OCI-M1 (cell line): ENCODE measurements around the gene DDX51.
"Not testable (repeated sequence)": the region's sequence is repeated elsewhere in the genome, so short reads cannot be mapped to it uniquely, and the experiment has no call there.

Experiments
- DNase-seq: peaks from one replicate; lab custom pipeline; 2025; lab: John Stamatoyannopoulos, UW

Gene DDX51

DNA sequence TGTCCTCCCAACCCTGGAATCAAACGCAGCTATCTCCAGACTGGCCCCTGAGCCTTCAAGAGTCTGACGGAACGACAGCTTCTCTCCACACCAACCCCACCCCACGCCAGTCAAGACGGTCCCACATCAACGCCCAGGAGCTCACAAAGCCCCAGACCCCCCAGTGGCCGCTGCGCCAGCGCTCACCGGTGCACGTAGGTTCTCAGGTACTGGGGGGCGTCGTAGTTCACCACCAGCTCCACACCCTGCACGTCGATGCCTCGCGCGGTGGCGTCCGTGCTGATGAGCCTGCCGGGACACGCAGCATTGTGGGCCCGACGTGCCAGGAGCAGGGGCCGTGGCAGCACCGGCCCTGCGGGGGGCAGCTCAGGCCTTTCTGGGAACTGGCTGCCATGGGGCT is 4.2 kb downstream of the DDX51 start:
- no peak for DNase-seq

GRCh38 chr12:132138941-132139871 is 4.9 kb downstream of the DDX51 start:
- DNase-seq = no peak

GRCh38 chr12:132137483-132138125 is 6.5 kb downstream of the DDX51 start:
- DNase-seq = no peak

GRCh38 chr12:132136226-132136625 is 7.9 kb downstream of the DDX51 start:
- not testable (repeated sequence) for DNase-seq

- not testable (repeated sequence) for DNase-seq
Observed at GRCh38 chr12:132134653-132135183, 9.4 kb downstream of the DDX51 start.

- DNase-seq = no peak
Observed at GRCh38 chr12:132133952-132134652, 10.0 kb downstream of the DDX51 start.

DNA sequence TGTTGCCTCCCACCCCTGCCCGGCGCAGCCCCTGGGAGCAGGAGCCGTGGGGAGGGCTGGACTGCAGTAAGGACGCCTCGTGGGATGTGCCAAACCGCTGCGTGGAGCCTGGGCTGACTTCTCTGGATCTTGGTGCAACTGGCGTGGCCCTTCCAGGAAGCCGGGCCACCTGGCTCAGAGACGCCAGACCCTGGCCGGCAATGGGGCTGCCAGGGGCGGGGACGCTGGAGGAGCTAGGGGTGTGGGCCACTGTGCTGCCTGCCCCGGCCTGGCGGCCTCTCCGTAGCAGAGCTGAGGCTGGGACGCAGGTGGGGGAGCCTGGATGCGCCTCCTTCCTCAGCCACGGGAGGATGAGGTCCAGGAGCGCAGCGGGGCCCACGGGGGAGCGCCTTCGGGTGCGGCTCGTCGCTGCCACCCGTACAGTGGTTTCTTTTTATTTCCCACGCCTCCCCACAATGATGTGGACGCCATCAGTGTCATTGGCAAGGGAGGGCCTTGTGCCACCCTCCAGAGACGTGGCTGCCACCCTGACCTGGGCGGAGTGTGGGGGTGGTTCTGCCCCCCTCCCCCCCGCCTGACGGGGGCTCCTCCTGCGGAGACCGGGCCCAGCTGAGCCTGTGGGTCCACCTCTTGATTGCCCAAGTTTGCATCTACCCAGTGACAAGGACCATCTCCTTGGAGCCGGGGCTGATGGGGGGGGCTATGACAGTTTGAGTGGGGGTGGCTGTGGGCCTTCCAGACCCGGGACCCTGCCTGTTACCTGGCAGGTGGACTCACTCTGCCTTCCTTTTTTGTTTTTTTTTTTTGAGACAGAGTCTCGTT is 11.3 kb downstream of the DDX51 start:
- no peak for DNase-seq

DNA sequence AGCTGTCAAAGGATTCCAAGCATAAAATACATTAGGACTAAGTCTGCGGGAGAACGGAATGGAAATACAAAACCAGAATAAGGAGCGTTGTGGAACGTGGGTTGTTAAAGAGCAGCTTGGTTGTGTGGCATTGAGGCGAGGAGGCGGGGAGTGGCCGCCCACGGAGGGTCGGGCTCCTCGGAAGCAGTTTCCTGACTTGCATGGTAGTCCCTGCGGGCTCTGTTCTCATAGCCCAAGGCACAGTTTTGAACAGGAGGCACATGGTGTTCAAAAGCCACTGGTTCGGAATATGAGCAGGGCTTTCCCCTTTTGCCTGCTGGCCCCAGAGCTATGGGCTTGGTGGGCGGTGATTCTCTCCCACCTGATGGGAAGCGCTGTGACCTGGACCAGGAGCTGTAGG is 12.2 kb downstream of the DDX51 start:
- DNase-seq = no peak

GRCh38 chr12:132131229-132131628 is 12.9 kb downstream of the DDX51 start:
- no peak for DNase-seq

GRCh38 chr12:132130690-132131089 is 13.4 kb downstream of the DDX51 start:
- no peak for DNase-seq

DNA sequence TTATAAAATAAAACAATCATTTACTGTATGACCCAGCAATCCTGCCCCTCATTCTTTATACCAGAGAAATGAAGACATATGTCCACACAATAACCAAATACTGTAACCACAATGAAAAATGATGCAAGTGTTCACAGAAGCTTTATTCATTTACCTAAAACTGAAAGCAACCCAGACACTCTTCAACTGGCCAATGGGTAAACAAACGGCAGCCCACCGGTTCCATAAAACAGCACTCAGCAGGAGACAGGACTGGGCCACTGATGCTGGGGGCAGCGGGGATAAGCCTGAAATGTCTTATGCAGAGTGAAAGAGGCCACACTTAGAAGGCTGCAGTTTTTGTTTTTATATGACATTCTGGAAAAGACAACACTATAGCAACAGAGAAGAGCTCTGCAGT is 15.1 kb downstream of the DDX51 start:
- no peak for DNase-seq

DNA sequence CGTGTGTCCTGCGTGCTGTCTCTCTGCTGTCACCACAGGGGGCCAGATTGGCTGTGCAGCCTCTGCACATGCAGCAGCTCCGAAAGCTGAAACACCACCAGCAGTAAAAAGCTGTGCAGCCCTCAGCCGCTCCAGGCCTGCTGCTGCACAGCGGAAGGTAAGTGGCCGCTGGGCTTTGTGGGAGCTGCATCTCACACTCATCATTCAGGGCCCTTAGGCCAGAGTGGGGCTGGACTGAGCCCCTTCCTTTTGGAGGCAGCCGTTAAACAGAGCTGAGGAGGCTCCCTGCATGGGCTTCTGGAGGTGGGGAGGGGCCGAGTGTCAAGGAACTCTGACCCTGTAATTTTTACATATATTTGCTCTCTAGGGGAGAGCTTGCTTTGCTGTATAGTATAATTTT is 17.1 kb downstream of the DDX51 start:
- DNase-seq = no peak

- no peak for DNase-seq
Observed at GRCh38 chr12:132125736-132126135, 18.4 kb downstream of the DDX51 start.

DNA sequence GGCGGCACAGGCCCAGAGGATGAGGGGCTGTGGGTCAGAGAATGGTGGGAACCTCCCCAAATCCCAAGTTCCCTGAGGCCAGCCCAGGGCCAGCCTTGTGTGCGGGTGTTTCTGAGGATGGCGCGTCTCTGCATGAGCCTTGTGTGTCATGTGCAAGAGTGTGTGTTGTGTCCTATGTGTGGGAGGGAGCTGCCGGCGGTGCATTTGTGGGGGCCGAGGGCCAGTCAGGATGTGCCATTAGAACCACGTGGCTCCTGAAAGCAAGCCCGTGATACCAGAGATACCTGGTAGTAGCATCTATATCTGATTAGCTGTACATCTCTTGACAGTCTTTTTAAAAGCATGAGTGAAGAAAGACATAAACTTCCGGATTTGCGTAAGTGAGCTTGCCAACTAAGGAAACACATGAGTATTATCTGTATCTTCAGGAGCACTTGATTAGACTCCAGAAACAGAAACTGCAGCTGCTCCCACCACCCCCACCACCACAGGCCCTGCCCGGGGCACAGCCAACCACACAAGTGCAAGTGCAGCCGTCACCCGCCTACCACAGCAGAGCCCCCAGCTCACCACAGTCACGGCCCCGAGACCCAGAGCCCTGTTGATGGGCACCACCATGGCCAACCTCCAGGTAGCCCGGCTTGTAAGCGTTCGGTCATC is 19.2 kb downstream of the DDX51 start:
- DNase-seq = no peak

GRCh38 chr12:132123970-132124765 is 20.0 kb downstream of the DDX51 start:
- DNase-seq = no peak

DNA sequence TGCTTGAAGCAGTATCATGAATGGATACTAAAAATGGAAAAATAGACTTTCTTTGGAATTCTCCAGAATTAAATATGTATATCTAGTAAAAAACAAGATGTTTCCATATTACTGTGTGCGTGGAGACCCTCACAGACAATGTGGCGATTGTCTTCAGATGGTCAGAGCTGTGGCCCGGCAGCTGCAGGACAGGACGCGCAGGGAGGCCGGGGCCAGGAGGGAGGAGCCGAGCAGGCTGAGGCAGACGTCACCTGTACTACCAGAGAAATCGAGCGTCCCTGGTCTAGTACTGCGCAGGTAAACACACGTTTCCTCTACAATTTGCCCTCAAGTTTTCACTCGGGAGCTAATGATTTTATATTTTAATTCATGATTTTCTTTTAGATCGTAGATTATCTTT is 22.8 kb downstream of the DDX51 start:
- DNase-seq = no peak

GRCh38 chr12:132118876-132119275 is 25.2 kb downstream of the DDX51 start:
- no peak for DNase-seq

DNA sequence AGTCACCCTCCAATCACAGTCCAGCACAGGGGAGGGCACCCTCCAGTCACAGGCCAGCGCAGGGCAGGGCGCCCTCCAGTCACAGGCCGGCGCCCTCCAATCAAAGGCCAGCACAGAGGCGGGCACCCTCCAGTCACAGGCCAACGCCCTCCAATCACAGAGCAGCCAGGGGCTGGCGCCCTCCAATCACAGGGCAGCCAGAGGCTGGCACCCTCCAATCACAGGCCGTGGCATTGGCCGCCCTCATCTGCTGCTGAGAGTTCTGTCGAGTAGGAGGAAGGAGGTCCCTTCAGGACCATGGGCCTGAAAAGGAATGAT is 26.6 kb downstream of the DDX51 start:
- no peak for DNase-seq

- DNase-seq = no peak
Observed at GRCh38 chr12:132116709-132117557, 27.2 kb downstream of the DDX51 start.
